HepG2 (cell line): ENCODE measurements around the gene NLE1. TPM values are rescaled to one million over a fixed set of nuclear protein-coding genes. Genes with fewer than 3 reads are reported as not detected.

ENCODE experiments used
- ARNTL ChIP-seq: sonication (generic); formaldehyde crosslinking; IDR thresholded peaks from 2 replicates; pipeline ENCODE4 v1.4.0; 2020; ENCODE audit warnings: mild to moderate bottlenecking, missing genetic modification reagents
- KLF12 ChIP-seq: sonication (generic); formaldehyde crosslinking; IDR thresholded peaks from 2 replicates; pipeline ENCODE4 v1.4.0; 2020; ENCODE audit warnings: missing genetic modification reagents, borderline replicate concordance
- KLF16 ChIP-seq, 2 experiments: sonication (generic) in 1 of 2; formaldehyde crosslinking in 1 of 2; IDR thresholded peaks; 2 replicates each; pipeline versions ENCODE4 v1.6.1 to v1.8.0; 2016 to 2023; ENCODE audit warnings: missing genetic modification reagents in 2 of 2, missing compliant biosample characterization in 1 of 2
- KMT2A ChIP-seq: sonication (generic); formaldehyde crosslinking; IDR thresholded peaks from 2 replicates; pipeline ENCODE4 v1.4.0; 2020; ENCODE audit warnings: missing genetic modification reagents
- NFYC ChIP-seq: IDR thresholded peaks from 2 replicates; pipeline ENCODE4 v1.6.1; 2016; ENCODE audit warnings: missing genetic modification reagents, missing compliant biosample characterization
- PCBP1 ChIP-seq: fragments of 200-400 bp; formaldehyde crosslinking; IDR thresholded peaks from 2 replicates; pipeline ENCODE4 v1.6.1; 2017; ENCODE audit warnings: mild to moderate bottlenecking, low read depth, low read length, borderline replicate concordance
- REPIN1 ChIP-seq: sonication (generic); formaldehyde crosslinking; IDR thresholded peaks from 2 replicates; pipeline ENCODE4 v1.8.0; 2022; ENCODE audit warnings: missing genetic modification reagents, low read depth, mild to moderate bottlenecking, borderline replicate concordance
- STAT5B ChIP-seq: sonication (generic); formaldehyde crosslinking; IDR thresholded peaks from 2 replicates; pipeline ENCODE4 v1.4.0; 2020; ENCODE audit warnings: missing genetic modification reagents
- ZFP37 ChIP-seq: sonication (generic); formaldehyde crosslinking; IDR thresholded peaks from 2 replicates; pipeline ENCODE4 v1.4.0; 2020; ENCODE audit warnings: missing genetic modification reagents, borderline replicate concordance
- ZFP41 ChIP-seq: sonication (generic); formaldehyde crosslinking; IDR thresholded peaks from 2 replicates; pipeline ENCODE4 v1.4.0; 2020; ENCODE audit warnings: mild to moderate bottlenecking, missing genetic modification reagents, borderline replicate concordance
- ZMAT3 ChIP-seq: sonication (generic); formaldehyde crosslinking; conservative IDR thresholded peaks from 2 replicates; pipeline ENCODE4 v1.7.0; 2021; ENCODE audit warnings: missing genetic modification reagents
- ZNF772 ChIP-seq: sonication (generic); formaldehyde crosslinking; IDR thresholded peaks from 2 replicates; pipeline ENCODE4 v1.5.0; 2020; ENCODE audit warnings: mild to moderate bottlenecking, missing genetic modification reagents
- polyA plus RNA-seq, 8 experiments: library from polyadenylated mRNA; depleted of rRNA in 3 of 8; stranded (reverse) in 7 of 8; unstranded in 1 of 8; fragments of >200 nt; fragmentation: Illumina TruSeq in 4 of 8; extraction: Trizol in 4 of 8; gene quantifications; 2 replicates each; pipeline versions ENCODE4 v1.2.1 to v1.2.3, GENCODE V29; 2011 to 2016; ENCODE audit warnings: low read depth in 4 of 8, missing spikeins in 1 of 8, mixed read lengths in 1 of 8; ENCODE audit not compliant: insufficient read depth in 1 of 8
- total RNA-seq, 5 experiments: library from RNA; depleted of rRNA; stranded (reverse); fragments of >200 nt; fragmentation: Illumina TruSeq; extraction: Trizol; gene quantifications; 2 replicates each; pipeline ENCODE4 v1.2.3, GENCODE V29; 2016; ENCODE audit warnings: low read depth in 1 of 5
- TF ChIP-seq, protein P1 (sequence below): sonication (generic); formaldehyde crosslinking; IDR thresholded peaks from 2 replicates; pipeline ENCODE4 v1.4.0; 2020; ENCODE audit warnings: missing genetic modification reagents
- TF ChIP-seq, protein P2 (sequence below): IDR thresholded peaks from 2 replicates; pipeline ENCODE4 v1.6.1; 2016; ENCODE audit warnings: missing biosample characterization, missing genetic modification reagents, low read depth
- TF ChIP-seq, protein P3 (sequence below): sonication (generic); formaldehyde crosslinking; IDR thresholded peaks from 2 replicates; pipeline ENCODE4 v1.5.1; 2020; ENCODE audit warnings: mild to moderate bottlenecking, missing genetic modification reagents, moderate library complexity
- TF ChIP-seq, protein P4 (sequence below): sonication (generic); formaldehyde crosslinking; IDR thresholded peaks from 2 replicates; pipeline ENCODE4 v1.8.1; 2022; ENCODE audit warnings: low read depth, mild to moderate bottlenecking, missing genetic modification reagents
- TF ChIP-seq, protein P5 (sequence below): sonication (generic); formaldehyde crosslinking; IDR thresholded peaks from 2 replicates; pipeline ENCODE4 v1.4.0; 2020; ENCODE audit warnings: missing genetic modification reagents

The NLE1 gene
- total and polyA plus RNA-seq, 2 of the 13 experiments (the other 11 are each of a cell fraction or from before 2014, with no cell fraction given): 20.3 to 34.5 TPM

DNA sequence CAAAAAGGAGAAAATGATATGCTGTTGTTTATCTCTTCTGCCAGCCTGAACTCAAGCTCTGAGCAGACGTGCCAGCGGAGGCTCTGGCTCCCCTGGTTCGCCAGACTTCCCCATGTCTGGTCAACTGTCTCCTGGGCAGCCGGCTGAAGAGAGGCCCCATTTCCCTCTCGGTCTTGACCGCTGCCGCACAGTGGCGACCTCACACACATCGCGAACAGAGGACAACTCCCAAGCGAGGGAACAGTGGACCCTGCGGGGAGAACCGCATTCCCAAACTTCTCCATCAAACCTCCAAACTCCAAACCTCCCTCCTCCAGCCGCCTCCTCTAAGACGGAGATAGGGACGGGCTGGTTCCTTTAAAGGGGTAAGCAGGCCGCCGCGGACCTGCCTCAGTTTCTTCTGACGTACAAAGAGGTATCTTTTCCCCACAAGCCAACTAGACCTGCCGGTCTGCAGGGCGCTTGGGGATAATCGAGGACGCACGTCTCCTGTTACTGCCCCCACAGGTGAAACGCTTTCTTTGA, 53.7 kb downstream of the NLE1 start (continued):
- TF ChIP-seq KLF12 (CRISPR knock-in tag) (no peak), NFYC (no peak), ARNTL (no peak), REPIN1 (CRISPR knock-in tag) (no peak), ZFP41 (no peak), KMT2A (peak; percentile 20; the same call in 1 of the 2 replicates), ZMAT3 (no peak), PCBP1 (no peak), KLF16 (CRISPR knock-in tag; IDR thresholded peaks at IDR 0.05) (no peak; a peak in 1 of 4 replicates), STAT5B (CRISPR knock-in tag) (no peak), ZNF772 (no peak), ZFP37 (CRISPR knock-in tag) (no peak)
- TF ChIP-seq, protein P1, sequence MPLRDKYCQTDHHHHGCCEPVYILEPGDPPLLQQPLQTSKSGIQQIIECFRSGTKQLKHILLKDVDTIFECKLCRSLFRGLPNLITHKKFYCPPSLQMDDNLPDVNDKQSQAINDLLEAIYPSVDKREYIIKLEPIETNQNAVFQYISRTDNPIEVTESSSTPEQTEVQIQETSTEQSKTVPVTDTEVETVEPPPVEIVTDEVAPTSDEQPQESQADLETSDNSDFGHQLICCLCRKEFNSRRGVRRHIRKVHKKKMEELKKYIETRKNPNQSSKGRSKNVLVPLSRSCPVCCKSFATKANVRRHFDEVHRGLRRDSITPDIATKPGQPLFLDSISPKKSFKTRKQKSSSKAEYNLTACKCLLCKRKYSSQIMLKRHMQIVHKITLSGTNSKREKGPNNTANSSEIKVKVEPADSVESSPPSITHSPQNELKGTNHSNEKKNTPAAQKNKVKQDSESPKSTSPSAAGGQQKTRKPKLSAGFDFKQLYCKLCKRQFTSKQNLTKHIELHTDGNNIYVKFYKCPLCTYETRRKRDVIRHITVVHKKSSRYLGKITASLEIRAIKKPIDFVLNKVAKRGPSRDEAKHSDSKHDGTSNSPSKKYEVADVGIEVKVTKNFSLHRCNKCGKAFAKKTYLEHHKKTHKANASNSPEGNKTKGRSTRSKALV (CRISPR knock-in tag): no peak
- TF ChIP-seq, protein P2, sequence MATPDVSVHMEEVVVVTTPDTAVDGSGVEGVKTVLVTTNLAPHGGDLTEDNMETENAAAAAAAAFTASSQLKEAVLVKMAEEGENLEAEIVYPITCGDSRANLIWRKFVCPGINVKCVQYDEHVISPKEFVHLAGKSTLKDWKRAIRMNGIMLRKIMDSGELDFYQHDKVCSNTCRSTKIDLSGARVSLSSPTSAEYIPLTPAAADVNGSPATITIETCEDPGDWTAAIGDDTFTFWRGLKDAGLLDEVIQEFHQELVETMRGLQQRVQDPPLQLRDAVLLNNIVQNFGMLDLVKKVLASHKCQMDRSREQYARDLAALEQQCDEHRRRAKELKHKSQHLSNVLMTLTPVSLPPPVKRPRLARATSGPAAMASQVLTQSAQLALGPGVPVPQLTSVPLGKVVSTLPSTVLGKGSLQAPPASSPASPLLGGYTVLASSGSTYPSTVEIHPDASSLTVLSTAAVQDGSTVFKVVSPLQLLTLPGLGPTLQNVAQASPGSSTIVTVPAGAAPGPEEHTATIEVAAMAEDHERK (CRISPR knock-in tag): no peak
- TF ChIP-seq, protein P3, sequence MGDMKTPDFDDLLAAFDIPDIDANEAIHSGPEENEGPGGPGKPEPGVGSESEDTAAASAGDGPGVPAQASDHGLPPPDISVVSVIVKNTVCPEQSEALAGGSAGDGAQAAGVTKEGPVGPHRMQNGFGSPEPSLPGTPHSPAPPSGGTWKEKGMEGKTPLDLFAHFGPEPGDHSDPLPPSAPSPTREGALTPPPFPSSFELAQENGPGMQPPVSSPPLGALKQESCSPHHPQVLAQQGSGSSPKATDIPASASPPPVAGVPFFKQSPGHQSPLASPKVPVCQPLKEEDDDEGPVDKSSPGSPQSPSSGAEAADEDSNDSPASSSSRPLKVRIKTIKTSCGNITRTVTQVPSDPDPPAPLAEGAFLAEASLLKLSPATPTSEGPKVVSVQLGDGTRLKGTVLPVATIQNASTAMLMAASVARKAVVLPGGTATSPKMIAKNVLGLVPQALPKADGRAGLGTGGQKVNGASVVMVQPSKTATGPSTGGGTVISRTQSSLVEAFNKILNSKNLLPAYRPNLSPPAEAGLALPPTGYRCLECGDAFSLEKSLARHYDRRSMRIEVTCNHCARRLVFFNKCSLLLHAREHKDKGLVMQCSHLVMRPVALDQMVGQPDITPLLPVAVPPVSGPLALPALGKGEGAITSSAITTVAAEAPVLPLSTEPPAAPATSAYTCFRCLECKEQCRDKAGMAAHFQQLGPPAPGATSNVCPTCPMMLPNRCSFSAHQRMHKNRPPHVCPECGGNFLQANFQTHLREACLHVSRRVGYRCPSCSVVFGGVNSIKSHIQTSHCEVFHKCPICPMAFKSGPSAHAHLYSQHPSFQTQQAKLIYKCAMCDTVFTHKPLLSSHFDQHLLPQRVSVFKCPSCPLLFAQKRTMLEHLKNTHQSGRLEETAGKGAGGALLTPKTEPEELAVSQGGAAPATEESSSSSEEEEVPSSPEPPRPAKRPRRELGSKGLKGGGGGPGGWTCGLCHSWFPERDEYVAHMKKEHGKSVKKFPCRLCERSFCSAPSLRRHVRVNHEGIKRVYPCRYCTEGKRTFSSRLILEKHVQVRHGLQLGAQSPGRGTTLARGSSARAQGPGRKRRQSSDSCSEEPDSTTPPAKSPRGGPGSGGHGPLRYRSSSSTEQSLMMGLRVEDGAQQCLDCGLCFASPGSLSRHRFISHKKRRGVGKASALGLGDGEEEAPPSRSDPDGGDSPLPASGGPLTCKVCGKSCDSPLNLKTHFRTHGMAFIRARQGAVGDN (CRISPR knock-in tag): peak; percentile 75
- TF ChIP-seq, protein P4, sequence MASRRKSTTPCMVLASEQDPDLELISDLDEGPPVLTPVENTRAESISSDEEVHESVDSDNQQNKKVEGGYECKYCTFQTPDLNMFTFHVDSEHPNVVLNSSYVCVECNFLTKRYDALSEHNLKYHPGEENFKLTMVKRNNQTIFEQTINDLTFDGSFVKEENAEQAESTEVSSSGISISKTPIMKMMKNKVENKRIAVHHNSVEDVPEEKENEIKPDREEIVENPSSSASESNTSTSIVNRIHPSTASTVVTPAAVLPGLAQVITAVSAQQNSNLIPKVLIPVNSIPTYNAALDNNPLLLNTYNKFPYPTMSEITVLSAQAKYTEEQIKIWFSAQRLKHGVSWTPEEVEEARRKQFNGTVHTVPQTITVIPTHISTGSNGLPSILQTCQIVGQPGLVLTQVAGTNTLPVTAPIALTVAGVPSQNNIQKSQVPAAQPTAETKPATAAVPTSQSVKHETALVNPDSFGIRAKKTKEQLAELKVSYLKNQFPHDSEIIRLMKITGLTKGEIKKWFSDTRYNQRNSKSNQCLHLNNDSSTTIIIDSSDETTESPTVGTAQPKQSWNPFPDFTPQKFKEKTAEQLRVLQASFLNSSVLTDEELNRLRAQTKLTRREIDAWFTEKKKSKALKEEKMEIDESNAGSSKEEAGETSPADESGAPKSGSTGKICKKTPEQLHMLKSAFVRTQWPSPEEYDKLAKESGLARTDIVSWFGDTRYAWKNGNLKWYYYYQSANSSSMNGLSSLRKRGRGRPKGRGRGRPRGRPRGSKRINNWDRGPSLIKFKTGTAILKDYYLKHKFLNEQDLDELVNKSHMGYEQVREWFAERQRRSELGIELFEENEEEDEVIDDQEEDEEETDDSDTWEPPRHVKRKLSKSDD (CRISPR knock-in tag): no peak
- TF ChIP-seq, protein P5, sequence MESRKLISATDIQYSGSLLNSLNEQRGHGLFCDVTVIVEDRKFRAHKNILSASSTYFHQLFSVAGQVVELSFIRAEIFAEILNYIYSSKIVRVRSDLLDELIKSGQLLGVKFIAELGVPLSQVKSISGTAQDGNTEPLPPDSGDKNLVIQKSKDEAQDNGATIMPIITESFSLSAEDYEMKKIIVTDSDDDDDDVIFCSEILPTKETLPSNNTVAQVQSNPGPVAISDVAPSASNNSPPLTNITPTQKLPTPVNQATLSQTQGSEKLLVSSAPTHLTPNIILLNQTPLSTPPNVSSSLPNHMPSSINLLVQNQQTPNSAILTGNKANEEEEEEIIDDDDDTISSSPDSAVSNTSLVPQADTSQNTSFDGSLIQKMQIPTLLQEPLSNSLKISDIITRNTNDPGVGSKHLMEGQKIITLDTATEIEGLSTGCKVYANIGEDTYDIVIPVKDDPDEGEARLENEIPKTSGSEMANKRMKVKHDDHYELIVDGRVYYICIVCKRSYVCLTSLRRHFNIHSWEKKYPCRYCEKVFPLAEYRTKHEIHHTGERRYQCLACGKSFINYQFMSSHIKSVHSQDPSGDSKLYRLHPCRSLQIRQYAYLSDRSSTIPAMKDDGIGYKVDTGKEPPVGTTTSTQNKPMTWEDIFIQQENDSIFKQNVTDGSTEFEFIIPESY: no peak
